SK-N-SH treated with all-trans-retinoic acid at 6 μM for 48 hours (cell line): Measurements from ENCODE around the gene DUSP16.

Experiments used
- ATAC-seq: fragments of 200-7000 bp; cut with Tn5 transposase; 3 replicates; pipeline ENCODE4 v1.9.1; 2020; ENCODE audit warnings: mild to moderate bottlenecking, moderate library complexity
- ARNTL ChIP-seq: fragments of 450-650 bp; formaldehyde crosslinking; IDR thresholded peaks from 2 replicates; pipeline ENCODE4 v1.5.0; 2020; ENCODE audit warnings: low read depth, mild to moderate bottlenecking, moderate library complexity, borderline replicate concordance
- CSDC2 ChIP-seq: fragments of 250-450 bp; sonication (Bioruptor Pico); IDR thresholded peaks from 2 replicates; pipeline ENCODE4 v1.5.0; 2020; ENCODE audit warnings: mild to moderate bottlenecking, moderate library complexity
- CSRNP3 ChIP-seq: fragments of 250-450 bp; sonication (Bioruptor Pico); IDR thresholded peaks from 2 replicates; pipeline ENCODE4 v1.5.1; 2021; ENCODE audit warnings: mild to moderate bottlenecking, moderate library complexity
- ESRRG ChIP-seq: fragments of 250-450 bp; sonication (Bioruptor Pico); IDR thresholded peaks from 2 replicates; pipeline ENCODE4 v1.6.1; 2021; ENCODE audit warnings: mild to moderate bottlenecking
- GLIS3 ChIP-seq: fragments of 250-450 bp; sonication (Bioruptor Pico); IDR thresholded peaks from 2 replicates; pipeline ENCODE4 v1.5.0; 2020; ENCODE audit warnings: mild to moderate bottlenecking, moderate library complexity
- ISL1 ChIP-seq: fragments of 250-450 bp; sonication (Bioruptor Pico); IDR thresholded peaks from 2 replicates; pipeline ENCODE4 v2.1.2; 2022; ENCODE audit warnings: mild to moderate bottlenecking, moderate library complexity
- OSR1 ChIP-seq: fragments of 250-450 bp; sonication (Bioruptor Pico); IDR thresholded peaks from 2 replicates; pipeline ENCODE4 v1.8.0; 2022; ENCODE audit warnings: moderate library complexity, mild to moderate bottlenecking, inconsistent platforms
- POU6F1 ChIP-seq: fragments of 250-450 bp; sonication (Bioruptor Pico); IDR thresholded peaks from 2 replicates; pipeline ENCODE4 v1.8.0; 2021; ENCODE audit warnings: low read depth, mild to moderate bottlenecking, moderate library complexity, borderline replicate concordance
- PPARA ChIP-seq: fragments of 250-450 bp; sonication (Bioruptor Pico); IDR thresholded peaks from 2 replicates; pipeline ENCODE4 v1.5.0; 2020; ENCODE audit warnings: mild to moderate bottlenecking, borderline replicate concordance
- RARB ChIP-seq: fragments of 250-450 bp; sonication (Bioruptor Pico); IDR thresholded peaks from 2 replicates; pipeline ENCODE4 v1.8.0; 2021; ENCODE audit warnings: mild to moderate bottlenecking, moderate library complexity
- SNAI2 ChIP-seq: fragments of 250-450 bp; sonication (Bioruptor Pico); IDR thresholded peaks from 2 replicates; pipeline ENCODE4 v1.5.0; 2020; ENCODE audit warnings: mild to moderate bottlenecking, moderate library complexity
- TCF4 ChIP-seq: fragments of 250-450 bp; sonication (Bioruptor Pico); IDR thresholded peaks from 2 replicates; pipeline ENCODE4 v1.8.0; 2021; ENCODE audit warnings: mild to moderate bottlenecking, moderate library complexity, borderline replicate concordance
- TOX ChIP-seq: fragments of 250-450 bp; sonication (Bioruptor Pico); IDR thresholded peaks from 2 replicates; pipeline ENCODE4 v1.8.0; 2021; ENCODE audit warnings: mild to moderate bottlenecking, moderate library complexity, borderline replicate concordance
- TSHZ2 ChIP-seq: fragments of 250-450 bp; sonication (Bioruptor Pico); IDR thresholded peaks from 2 replicates; pipeline ENCODE4 v1.5.0; 2020; ENCODE audit warnings: mild to moderate bottlenecking, moderate library complexity
- ZC3H10 ChIP-seq: fragments of 250-450 bp; sonication (Bioruptor Pico); IDR thresholded peaks from 2 replicates; pipeline ENCODE4 v1.5.1; 2021; ENCODE audit warnings: mild to moderate bottlenecking, moderate library complexity
- ZFP3 ChIP-seq: fragments of 250-450 bp; sonication (Bioruptor Pico); IDR thresholded peaks from 2 replicates; pipeline ENCODE4 v1.5.0; 2020; ENCODE audit warnings: mild to moderate bottlenecking, moderate library complexity
- ZNF565 ChIP-seq: fragments of 450-650 bp; formaldehyde crosslinking; conservative IDR thresholded peaks from 2 replicates; pipeline ENCODE4 v1.5.0; 2020; ENCODE audit warnings: low read depth, mild to moderate bottlenecking, moderate library complexity
- ZNF70 ChIP-seq: fragments of 450-650 bp; formaldehyde crosslinking; IDR thresholded peaks from 2 replicates; pipeline ENCODE4 v1.5.0; 2020; ENCODE audit warnings: mild to moderate bottlenecking, moderate library complexity
- TF ChIP-seq, protein P1 (sequence below): fragments of 250-450 bp; sonication (Bioruptor Pico); IDR thresholded peaks from 2 replicates; pipeline ENCODE4 v1.5.1; 2020; ENCODE audit warnings: low read depth, mild to moderate bottlenecking, moderate library complexity
- TF ChIP-seq, protein P2 (sequence below): fragments of 250-450 bp; sonication (Bioruptor Pico); IDR thresholded peaks from 2 replicates; pipeline ENCODE4 v1.8.0; 2020; ENCODE audit warnings: mild to moderate bottlenecking, moderate library complexity, borderline replicate concordance

The DUSP16 gene

DNA sequence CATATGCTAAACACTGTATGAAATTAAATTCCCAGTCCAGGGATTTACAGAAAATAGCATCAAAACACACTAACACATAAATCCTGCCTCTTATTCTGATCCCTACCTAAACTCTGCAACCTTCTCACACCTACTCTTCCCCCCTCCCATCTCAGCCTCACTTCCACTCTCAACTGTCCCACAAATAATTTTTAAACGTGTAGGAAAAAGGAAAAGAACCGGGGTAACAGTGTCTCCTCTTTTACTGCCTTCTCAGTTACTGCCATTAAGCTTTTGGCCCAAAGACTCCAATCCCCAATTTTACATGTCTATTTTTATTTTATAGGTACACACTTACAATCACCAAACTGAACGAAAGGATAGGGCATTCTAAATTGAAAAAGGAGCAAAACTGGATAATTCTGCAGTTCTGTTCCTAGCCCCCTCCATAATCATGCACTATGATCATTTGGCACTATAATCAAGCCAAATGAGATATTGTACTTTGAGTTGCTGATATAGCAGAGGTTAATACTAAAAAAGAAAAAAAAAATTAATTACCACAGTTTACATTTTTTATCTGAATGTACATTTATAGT, 2.9 kb downstream of the DUSP16 start:
- no peak for TF ChIP-seq ZNF70 (CRISPR knock-in tag)
- no peak for TF ChIP-seq GLIS3 (CRISPR knock-in tag)
- no peak for TF ChIP-seq TSHZ2
- no peak for TF ChIP-seq POU6F1 (CRISPR knock-in tag)
- TF ChIP-seq, protein P1, sequence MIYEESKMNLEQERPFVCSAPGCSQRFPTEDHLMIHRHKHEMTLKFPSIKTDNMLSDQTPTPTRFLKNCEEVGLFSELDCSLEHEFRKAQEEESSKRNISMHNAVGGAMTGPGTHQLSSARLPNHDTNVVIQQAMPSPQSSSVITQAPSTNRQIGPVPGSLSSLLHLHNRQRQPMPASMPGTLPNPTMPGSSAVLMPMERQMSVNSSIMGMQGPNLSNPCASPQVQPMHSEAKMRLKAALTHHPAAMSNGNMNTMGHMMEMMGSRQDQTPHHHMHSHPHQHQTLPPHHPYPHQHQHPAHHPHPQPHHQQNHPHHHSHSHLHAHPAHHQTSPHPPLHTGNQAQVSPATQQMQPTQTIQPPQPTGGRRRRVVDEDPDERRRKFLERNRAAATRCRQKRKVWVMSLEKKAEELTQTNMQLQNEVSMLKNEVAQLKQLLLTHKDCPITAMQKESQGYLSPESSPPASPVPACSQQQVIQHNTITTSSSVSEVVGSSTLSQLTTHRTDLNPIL = no peak
- no peak for TF ChIP-seq OSR1 (CRISPR knock-in tag)
- no peak for TF ChIP-seq SNAI2 (CRISPR knock-in tag)
- TF ChIP-seq PPARA (CRISPR knock-in tag) = no peak
- TF ChIP-seq, protein P2, sequence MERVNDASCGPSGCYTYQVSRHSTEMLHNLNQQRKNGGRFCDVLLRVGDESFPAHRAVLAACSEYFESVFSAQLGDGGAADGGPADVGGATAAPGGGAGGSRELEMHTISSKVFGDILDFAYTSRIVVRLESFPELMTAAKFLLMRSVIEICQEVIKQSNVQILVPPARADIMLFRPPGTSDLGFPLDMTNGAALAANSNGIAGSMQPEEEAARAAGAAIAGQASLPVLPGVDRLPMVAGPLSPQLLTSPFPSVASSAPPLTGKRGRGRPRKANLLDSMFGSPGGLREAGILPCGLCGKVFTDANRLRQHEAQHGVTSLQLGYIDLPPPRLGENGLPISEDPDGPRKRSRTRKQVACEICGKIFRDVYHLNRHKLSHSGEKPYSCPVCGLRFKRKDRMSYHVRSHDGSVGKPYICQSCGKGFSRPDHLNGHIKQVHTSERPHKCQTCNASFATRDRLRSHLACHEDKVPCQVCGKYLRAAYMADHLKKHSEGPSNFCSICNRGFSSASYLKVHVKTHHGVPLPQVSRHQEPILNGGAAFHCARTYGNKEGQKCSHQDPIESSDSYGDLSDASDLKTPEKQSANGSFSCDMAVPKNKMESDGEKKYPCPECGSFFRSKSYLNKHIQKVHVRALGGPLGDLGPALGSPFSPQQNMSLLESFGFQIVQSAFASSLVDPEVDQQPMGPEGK (CRISPR knock-in tag) = no peak
- no peak for TF ChIP-seq ARNTL (CRISPR knock-in tag)
- TF ChIP-seq ESRRG = no peak
- no peak for TF ChIP-seq ZC3H10 (CRISPR knock-in tag)
- no peak for TF ChIP-seq CSDC2
- TF ChIP-seq ZFP3 (CRISPR knock-in tag) = no peak
- no peak for TF ChIP-seq TCF4 (CRISPR knock-in tag)
- no peak for TF ChIP-seq RARB (CRISPR knock-in tag)
- TF ChIP-seq TOX (CRISPR knock-in tag) = no peak
- TF ChIP-seq ZNF565 (CRISPR knock-in tag) = no peak
- no peak for ATAC-seq

- no peak for TF ChIP-seq TCF4 (CRISPR knock-in tag)
- TF ChIP-seq, protein P1 = no peak
- TF ChIP-seq ZC3H10 (CRISPR knock-in tag) = no peak
- TF ChIP-seq CSRNP3 = no peak
- no peak for TF ChIP-seq ESRRG
- no peak for TF ChIP-seq POU6F1 (CRISPR knock-in tag)
- TF ChIP-seq ZNF70 (CRISPR knock-in tag) = no peak
- TF ChIP-seq ISL1 = no peak
- TF ChIP-seq GLIS3 (CRISPR knock-in tag) = no peak
- no peak for TF ChIP-seq OSR1 (CRISPR knock-in tag)
- TF ChIP-seq, protein P2 (CRISPR knock-in tag) = no peak
- no peak for TF ChIP-seq ZFP3 (CRISPR knock-in tag)
- TF ChIP-seq CSDC2 = no peak
- TF ChIP-seq, all 23 proteins: peak for 0
Measured at GRCh38 chr12:12558291-12558690, 4.4 kb downstream of the DUSP16 start.

More at GRCh38 chr12:12558291-12558690, 4.4 kb downstream of the DUSP16 start:
- ATAC-seq = no peak
